NCI-H1092 (cell line): ENCODE measurements around the gene SUMF2.
"Not testable (repeated sequence)": the region's sequence is repeated elsewhere in the genome, so short reads cannot be mapped to it uniquely, and the experiment has no call there.

Experiments
- DNase-seq: peaks from one replicate; lab custom pipeline; 2025; lab: John Stamatoyannopoulos, UW

The SUMF2 gene

DNA sequence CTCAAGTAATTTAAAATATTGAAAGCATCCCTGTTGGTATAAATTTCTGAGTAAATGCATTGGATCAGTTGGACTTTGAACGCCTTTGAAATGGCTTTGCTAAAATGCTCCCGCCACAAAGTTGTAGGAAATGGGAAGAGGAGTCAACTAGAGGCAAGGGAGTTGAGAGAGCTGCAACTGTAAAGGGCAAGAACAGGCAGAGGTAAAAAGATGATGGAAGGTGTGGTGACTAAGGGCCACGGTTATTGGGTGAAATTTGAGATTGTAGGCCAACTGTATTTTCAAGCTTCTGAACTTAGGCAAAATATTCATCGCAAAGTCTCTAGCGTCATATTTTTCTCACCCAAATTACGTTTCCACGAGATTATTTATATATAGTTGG, 595 bp upstream of the SUMF2 start:
- DNase-seq, result no peak

DNA sequence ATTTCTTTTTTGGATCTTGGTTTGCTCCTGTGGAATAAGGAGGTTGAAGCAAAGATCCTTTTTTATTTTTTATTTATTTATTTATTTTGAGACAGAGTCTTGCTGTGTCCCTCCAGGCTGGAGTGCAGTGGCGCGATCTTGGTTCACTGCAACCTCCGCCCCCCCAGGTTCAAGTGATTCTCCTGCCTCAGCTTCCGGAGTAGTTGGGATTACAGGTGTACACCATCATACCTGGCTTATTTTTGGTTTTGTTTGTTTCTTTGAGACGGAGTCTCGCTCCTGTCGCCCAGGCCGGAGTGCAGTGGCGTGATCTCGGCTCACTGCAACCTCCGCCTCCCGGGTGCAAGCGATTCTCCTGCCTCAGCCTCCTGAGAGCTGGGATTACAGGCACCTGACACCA, 2.3 kb downstream of the SUMF2 start:
- not testable (repeated sequence) for DNase-seq

DNA sequence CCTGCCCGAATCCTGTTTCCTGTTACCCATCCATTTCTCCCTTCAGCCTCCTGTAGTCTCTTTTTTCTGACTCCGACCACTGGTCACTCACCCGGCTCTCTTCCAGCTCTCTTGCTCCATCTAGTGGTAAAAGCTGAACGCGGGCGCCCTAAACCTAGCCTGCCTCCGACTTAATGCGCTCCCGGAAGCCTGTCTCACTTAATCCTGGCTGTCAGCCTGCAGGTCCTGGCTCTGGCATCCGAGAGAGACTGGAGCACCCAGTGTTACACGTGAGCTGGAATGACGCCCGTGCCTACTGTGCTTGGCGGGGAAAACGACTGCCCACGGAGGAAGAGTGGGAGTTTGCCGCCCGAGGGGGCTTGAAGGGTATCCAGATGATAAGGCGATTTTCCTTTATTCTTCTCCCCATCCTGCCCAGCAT, 10.3 kb downstream of the SUMF2 start:
- DNase-seq, result peak; percentile 88

DNA sequence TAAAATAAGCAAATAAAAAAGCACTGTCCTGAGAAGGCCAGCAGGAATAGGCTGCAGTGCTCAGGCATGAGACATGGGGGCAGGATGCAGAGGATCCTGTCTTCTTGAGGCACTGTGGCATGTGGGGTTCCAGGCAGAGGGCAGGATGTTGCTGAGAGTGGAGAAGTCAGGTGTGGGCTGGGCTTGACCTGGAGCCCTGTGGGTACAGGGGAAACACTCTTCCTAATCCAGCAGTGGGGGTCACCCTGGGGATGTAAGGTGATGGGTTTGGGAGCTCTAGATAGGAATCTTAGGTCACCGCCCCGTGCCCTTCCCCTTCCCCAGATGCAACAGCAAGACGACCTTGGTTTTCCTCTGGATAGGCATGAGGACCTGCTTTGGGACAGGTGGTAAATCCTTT, 13.6 kb downstream of the SUMF2 start:
- no peak for DNase-seq

DNA sequence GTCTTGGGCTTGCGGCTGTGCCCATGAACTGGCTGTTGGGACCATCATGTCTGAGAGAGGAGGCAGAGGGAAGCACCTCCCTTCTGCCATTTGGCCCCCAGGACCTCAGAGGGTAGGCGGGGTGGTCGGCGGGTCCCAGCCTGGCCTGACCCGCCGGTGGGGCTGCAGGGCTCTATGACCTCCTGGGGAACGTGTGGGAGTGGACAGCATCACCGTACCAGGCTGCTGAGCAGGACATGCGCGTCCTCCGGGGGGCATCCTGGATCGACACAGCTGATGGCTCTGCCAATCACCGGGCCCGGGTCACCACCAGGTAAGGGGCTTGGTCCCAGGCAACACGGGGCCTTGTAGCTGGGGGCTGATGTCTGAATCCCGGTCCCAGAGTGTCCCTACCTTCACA, 14.1 kb downstream of the SUMF2 start:
- DNase-seq, result no peak

DNA sequence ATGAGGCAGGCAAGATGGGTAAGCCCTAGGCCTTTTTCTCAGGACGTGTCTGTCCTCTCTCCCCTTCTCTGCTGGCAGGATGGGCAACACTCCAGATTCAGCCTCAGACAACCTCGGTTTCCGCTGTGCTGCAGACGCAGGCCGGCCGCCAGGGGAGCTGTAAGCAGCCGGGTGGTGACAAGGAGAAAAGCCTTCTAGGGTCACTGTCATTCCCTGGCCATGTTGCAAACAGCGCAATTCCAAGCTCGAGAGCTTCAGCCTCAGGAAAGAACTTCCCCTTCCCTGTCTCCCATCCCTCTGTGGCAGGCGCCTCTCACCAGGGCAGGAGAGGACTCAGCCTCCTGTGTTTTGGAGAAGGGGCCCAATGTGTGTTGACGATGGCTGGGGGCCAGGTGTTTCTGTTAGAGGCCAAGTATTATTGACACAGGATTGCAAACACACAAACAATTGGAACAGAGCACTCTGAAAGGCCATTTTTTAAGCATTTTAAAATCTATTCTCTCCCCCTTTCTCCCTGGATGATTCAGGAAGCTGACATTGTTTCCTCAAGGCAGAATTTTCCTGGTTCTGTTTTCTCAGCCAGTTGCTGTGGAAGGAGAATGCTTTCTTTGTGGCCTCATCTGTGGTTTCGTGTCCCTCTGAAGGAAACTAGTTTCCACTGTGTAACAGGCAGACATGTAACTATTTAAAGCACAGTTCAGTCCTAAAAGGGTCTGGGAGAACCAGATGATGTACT, 15.5 kb downstream of the SUMF2 start:
- peak; percentile 87 for DNase-seq

DNA sequence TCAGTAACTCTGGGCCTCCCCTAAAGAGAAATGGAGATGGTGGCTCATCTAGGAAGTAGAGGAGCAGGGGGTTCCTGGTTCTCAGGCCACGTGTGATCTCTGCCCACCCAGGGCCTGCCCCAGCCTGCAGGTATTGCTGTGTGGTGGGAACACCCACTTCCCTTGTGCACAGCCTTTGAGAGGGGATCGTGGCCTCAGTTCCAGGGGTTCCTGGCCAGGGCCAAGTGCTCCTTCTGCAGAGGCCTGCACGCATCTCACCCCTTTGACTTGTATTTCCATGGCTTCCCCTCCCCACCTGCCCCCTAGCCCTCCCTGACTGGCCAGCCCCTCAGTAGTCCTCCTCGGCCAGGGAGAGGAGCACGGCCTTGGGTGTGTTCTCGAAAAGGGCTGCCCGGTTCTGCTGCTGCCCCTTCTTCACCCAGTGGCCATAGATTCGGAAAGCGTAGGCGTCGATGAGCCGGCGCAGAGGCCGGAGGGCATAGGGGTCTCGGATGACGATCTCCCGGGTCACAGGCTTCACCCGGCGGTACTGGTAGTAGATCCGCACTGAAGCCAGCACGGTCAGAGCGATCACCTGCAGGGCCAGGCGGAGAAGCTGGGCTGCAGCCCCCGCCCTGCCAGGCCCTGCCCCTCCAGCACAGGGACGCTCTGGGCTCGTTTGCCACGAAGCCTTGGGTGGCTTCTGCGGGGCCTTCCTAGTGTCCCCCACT, 16.8 kb downstream of the SUMF2 start:
- not testable (repeated sequence) for DNase-seq

DNA sequence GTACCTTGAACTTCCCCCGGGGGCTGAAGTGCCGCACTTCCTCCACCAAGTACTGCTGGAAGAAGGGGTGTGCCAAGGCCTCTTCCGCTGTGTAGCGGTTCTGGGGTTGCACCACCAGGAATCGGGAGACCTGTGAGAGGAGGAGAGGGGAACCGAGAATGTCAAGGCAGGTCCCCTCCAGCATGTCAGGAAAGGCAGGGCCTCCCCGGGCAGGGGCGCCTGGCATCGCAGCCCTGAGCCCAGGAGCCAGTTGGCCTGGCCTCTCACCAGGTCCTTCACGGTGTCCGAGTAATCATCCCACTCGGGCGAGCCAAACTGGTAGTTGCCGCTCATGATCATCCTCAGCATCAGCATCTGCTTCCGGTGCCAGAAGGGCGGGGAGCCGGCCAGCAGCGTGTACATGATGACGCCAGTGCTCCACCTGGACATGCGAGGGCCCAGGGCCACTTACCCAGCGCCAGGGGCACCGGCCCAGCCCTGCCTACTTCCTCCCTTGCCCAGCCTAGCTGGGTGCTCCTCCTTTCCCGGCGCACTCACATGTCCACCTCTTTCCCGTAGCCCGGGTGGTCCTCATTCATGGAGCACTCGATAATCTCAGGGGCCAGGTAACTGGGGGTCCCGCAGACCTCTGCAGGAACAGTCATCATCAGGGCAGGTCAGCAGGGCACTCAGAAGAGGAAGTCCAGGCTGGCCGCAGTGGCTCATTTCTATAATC, 17.7 kb downstream of the SUMF2 start:
- DNase-seq, result no peak

DNA sequence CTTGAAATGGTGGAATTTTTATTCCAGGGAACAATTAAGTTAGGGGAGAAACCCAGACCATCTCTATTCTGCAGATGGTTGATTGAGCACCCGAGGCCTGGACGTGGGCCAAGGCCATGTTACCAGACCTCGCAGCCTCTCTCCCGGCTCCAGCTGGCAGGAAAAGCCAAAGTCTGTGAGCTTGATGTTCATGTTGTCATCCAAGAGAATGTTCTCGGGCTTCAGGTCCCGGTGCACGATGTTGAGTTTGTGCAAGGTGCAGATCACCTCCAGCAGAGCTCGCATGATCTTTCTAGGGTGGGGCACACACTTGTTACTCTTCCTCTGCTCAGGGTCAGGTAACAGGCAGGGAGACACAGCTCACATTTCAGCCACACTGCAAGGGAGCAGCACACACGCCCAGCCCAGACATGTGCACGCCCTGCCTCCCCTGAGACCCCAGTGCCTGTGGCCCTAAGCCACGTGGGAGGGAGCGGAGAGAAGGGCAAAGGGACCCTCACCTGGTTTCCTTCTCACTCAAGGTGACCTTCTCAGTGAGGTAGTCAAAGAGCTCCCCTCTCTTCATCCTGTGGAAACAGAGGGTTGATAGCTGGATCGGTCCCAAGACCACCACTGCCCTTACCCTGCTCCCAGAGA, 19.2 kb downstream of the SUMF2 start:
- DNase-seq, result peak; percentile 81

DNA sequence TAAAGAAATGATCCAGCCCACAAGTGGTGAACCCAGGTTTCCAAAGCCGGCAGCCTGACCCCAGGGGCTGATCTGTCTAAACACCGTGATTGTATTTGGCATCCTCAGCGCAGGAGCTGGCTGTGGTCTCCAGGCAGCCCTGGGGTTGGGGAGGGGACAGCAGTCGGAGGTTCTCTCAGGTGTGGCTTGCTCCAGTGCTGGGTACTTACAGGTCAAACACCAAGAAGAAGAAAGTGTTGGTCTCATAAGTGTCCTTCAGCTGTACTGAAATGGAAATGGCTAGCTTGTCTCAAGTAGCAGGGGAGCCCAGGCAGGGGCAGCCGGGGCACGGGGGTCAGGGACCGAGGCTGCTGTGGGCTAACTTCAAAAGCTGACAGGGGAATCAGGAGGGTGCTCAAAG, 22.7 kb downstream of the SUMF2 start:
- DNase-seq, result no peak

DNA sequence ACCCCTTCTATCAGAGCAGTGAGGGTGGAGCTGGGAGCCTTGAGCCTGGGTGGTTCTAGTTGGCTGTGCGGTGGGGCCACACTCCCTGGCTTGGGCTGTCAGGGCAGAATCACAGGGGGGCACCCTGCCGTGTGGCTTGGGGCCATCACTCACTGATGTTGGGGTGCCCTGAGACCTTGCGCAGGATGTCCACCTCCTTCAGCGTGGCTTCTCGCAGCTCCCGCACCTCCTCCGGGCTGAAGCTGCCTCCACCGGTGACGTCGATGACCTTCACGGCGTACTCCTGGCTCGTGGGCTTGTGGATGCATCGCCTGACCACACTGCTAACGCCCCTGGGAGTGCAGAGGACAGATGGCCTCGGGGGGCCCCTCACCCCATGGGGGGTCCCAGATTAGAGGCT, 23.4 kb downstream of the SUMF2 start:
- DNase-seq, result no peak

DNA sequence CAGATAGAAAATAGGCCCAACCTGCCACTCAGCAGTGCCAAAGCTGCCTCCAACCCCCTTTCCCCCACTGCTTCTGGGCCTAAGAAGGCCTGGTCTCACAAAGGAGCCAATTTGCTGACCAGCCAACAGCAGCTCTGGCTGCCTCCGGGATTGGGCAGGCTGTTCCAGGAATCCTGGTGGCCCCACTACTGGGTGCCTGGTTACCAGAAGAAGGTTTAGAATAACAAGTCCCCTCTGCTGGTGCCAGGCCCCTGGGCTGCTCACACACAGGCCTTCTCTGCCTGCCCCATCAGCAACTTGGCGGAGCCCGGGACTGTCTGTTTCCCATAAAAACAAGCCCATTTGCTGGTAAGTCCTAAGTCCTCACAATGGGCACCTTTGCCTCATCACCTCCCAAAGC, 27.5 kb downstream of the SUMF2 start:
- DNase-seq, result no peak

DNA sequence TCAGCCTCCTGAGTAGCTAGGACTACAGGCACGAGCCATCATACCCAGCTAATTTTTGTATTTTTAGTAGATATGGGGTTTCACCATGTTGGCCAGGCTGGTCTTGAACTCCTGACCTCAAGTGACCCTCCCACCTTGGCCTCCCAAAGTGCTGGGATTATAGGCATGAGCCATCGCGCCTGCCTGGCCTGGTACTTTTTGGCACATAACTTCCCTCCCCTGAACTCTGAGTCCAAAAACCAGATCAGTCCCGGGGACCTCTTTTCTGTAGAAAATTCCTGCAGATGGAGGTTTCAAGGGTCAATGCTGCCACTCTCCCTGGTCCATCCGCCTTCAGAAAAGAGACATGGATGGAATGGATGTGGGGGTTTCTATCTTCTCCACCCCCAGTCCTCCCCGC, 28.3 kb downstream of the SUMF2 start:
- DNase-seq, result not testable (repeated sequence)

DNA sequence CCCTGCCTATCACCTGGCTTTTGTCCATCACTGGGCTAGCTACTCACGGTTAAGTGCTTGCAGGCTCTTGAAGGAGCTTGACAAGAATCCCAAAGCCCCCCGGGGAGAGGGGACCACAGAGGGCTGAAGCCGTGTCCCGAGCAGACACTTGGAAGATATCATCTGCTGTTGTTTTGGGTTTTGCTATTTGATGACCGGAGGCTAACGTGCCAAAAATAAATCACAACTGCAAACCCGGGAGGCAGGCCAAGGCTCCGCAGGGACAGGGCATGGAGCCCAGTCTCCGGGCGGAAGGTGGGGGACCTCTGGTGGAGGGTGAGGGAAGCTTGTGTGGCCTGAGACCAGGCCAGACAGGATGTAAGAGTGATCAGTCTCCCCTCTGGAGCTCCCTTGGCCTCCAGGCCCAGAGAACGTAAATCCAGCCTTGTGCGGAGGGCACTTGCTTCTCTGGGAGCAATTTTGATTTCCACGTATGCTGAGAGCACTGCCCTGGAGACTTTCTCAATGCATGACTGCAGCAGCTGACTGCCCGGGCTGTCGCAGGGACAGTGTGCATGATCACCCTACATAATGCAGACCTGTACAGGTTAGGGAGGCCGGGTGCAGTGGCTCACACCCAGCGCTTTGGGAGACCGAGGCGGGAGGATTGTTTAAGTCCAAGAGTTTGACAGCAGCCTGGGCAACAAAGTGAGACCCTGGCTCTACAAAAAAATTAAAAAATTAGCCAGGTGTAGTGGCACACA, 28.9 kb downstream of the SUMF2 start, which contains the start of gene PHKG1:
Gene PHKG1, minus strand, starts transcription at position 164 of the 743 bp plus-strand sequence. CDS start 4,011 bp downstream, outside the sequence.
- peak; percentile 67 for DNase-seq

DNA sequence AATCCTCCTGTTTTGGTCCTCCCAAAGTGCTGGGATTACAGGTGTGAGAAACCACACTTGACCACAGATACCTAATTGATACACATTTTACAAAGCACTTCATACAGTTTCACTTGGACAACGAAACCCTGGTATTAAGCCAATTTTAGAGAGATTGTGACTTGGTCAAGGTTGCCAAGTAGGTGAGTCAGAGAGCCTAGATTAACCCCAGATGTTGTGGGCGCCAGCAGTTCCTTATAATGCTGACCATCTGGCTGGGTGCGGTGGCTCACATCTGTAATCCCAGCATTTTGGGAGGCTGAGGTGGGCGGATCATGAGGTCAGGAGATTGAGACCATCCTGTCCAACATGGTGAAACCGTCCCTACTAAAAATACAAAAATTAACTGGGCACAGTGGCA, 33.6 kb downstream of the SUMF2 start:
- DNase-seq, result no peak

DNA sequence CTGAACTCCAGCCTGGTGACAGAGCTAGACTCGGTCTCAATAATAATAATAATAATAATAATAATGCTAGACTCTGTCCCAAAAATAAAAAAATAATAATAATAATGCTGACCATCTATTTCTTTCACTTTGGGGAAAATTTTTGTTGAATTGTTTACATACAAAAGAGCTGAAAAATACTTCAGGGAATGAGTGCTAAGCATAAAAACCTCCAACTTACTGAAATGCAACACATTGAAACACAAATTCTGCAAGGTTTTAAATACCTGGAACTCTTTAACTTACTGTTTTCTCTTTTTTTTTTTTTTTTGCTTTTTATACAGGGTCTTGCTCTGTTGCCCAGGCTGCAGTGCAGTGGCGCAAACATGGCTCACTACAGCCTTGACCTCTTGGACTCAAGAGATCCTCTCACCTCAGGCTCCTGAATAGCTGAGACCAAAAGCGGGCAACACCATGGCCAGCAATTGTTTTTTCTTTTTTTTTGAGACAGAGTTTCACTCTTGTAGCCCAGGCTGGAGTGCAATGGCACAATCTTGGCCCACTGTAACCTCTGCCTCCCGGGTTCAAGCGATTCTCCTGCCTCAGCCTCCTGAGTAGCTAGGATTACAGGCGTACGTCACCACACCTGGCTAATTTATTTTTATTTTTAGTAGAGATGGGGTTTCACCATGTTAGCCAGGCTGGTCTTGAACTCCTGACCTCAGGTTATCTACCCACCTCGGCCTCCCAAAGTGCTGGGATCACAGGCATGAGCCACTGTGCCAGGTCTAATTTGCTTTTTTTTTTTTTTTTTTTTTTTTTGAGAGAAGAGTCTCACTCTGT, 34.3 kb downstream of the SUMF2 start:
- not testable (repeated sequence) for DNase-seq

DNA sequence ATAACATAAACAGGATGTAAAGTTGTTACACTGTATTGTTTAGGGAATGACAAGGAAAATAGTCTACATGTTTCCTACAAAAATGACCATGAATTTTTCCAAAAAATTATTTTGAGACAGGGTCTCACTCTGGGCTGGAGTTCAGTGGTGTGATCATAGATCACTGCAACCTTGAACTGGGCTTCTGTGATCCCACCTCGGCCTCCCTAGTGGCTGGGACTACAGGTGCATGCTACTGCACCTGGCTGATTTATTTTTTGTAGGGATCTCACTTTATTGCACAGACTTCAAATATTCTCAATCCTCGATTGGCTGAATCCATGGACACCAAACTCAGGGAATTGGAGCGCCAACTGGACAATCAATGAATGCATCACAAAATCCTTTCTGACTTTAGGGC, 35.6 kb downstream of the SUMF2 start:
- no peak for DNase-seq

DNA sequence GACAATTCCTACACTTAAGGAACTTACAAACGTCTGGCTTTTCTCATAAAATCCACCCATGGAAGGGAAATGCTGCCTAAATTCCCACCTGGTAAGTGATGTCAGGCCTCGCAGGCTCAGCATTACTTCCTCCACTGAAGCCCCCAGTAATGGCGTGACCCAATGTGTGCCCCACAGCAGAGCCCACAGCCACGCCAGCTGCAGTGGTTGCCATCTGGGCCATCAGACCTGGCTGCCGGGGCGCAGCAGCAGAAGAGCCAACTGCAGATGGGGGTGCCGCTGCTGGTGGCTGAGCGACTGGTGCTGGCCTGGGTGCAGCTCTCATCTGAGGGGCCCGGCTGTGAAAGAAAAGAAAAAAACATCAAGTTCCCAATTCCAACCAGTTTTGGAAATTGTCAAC, 40.1 kb downstream of the SUMF2 start:
- DNase-seq, result not testable (repeated sequence)

DNA sequence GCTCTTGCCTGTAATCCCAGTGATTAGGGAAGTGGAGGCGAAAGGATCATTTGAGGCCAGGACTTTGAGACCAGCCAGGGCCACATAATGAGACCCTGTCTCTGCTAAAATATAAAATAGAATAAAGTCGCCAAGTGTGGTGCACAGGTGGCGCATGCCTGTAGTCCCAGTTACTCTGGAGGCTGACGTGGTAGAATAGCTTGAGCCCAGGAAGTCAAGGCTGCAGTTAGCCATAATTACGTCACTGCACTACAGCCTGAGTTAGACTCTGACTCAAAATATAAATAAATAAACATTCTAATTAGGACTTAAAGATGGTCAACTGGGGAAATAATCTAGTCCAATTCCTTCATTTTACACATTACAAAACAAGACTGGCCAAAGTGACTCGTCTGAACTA, 41.4 kb downstream of the SUMF2 start:
- DNase-seq, result no peak

DNA sequence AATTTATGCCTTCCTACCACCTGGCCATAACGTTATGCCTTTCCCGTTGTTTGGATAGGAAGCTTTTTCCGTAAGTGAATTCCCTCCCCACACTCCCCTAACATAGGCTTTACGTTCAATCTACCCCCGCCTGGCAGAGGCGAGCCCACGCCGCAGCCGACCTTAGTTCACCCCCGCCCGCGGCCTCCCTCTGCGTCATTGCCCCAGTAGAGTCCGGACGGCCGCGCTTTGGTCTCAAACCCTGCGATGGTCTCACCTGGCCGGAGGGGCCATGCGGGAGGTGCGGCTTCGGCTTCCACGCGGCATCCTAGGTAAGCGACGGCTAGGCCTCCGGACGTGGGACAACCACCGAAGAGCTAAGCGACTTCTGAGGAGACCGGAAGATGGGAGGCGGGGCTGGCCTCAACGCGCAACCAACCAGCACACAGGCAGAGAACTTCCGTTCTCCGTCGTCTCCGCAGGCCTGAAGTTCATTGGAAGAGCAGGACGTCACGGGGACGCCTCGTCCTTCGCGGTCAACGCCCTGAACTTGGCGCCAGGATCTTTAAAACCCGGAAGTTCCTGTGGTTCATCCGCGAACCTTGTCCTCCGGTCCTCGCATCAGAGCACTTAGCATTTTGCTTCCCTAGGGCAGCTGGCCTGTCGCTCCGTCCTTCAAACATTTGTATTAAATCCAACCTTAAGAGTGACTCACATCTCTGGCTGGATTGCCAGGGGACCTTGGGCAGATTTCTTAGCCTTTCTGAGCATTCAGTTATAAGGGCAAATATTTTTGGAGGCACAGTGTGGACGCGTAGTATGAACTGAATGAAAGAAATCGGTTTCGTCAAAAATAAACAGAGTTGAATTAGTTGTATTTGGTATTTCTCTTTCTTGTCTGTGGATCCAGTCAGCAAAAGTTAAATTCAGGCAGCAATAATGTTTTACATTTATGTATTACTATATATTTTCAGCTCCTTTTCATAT, 42.3 kb downstream of the SUMF2 start, which contains the start of gene CHCHD2:
Gene CHCHD2, minus strand, starts transcription at position 369 of the 966 bp plus-strand sequence. Its CDS starts 63 bp downstream, at position 306.
- peak; percentile 100 for DNase-seq
